ENCODE data around the gene HEPN1. TPM values are rescaled to one million over a fixed set of nuclear protein-coding genes. Genes with fewer than 3 reads are reported as not detected.

Gene HEPN1
- total RNA-seq, 1 experiment from 2014 or later: not detected

DNA sequence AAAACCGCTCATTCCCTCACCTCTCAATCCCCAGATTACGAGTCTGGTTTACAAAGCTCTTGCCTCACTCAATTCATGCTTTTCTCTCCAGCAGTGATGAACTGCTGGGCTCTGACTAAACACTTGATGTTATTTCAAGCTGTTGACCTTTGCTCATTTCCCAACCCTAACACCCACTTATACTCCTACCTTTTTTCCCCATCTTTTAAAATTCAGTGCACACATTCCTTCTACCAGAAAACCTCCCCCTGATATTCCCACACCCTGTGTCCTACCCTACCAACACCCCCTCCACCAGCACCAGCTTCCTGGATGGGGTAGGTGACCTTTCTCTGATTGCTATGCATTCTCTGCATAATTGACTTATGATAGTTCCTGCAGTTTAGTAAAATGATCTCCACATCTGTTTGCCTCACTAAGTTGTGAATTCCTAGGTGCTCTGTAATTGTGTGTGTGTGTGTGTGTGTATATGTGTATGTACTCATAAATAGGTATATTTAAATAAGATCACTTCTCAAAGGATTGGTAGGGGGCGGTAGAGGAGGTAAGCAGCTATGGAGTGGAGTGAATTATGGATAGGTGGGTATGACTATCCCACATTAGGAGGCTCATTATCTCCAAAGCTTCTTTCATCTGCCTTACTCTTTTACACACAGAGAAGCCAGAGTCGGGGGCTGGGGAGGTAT, 16.0 kb downstream of the HEPN1 start:
- Histone ChIP-seq H3K4me3 (ENCODE audit: low read depth in 2 of 2, low read length in 2 of 2) (no peak overlapping the region), H3K27ac (ENCODE audit: low read length) (no peak overlapping the region), H3K36me3 (ENCODE audit: control insufficient read depth, insufficient read depth, low read length) (no peaks in the 10 kb centered on the region), H3K27me3 (ENCODE audit: control insufficient read depth, insufficient read depth, low read length) (peaks cover 23% of the 10 kb centered on the region), H3K9me3 (ENCODE audit: control insufficient read depth, insufficient read depth, low read depth, low read length) (no peaks in the 10 kb centered on the region), H3K4me1 (ENCODE audit: control insufficient read depth, insufficient read depth, low read length) (no peaks in the 10 kb centered on the region)
- no peak for ATAC-seq
- in situ Hi-C loops (cut with HindIII; ENCODE audit: low pct_unique_long_range_greater_than_20kb, low sequenced_read_pairs) (no loop called here), intact Hi-C loops (cut with micrococcal nuclease; ENCODE audit: unreplicated experiment) (no loop called here)
- TF ChIP-seq, protein P1, sequence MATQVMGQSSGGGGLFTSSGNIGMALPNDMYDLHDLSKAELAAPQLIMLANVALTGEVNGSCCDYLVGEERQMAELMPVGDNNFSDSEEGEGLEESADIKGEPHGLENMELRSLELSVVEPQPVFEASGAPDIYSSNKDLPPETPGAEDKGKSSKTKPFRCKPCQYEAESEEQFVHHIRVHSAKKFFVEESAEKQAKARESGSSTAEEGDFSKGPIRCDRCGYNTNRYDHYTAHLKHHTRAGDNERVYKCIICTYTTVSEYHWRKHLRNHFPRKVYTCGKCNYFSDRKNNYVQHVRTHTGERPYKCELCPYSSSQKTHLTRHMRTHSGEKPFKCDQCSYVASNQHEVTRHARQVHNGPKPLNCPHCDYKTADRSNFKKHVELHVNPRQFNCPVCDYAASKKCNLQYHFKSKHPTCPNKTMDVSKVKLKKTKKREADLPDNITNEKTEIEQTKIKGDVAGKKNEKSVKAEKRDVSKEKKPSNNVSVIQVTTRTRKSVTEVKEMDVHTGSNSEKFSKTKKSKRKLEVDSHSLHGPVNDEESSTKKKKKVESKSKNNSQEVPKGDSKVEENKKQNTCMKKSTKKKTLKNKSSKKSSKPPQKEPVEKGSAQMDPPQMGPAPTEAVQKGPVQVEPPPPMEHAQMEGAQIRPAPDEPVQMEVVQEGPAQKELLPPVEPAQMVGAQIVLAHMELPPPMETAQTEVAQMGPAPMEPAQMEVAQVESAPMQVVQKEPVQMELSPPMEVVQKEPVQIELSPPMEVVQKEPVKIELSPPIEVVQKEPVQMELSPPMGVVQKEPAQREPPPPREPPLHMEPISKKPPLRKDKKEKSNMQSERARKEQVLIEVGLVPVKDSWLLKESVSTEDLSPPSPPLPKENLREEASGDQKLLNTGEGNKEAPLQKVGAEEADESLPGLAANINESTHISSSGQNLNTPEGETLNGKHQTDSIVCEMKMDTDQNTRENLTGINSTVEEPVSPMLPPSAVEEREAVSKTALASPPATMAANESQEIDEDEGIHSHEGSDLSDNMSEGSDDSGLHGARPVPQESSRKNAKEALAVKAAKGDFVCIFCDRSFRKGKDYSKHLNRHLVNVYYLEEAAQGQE (IDR thresholded peaks at IDR 0.05; ENCODE audit: insufficient read depth in 1 of 2, low read depth in 2 of 2, low read length in 1 of 2): no peak
- TF ChIP-seq, protein P2, sequence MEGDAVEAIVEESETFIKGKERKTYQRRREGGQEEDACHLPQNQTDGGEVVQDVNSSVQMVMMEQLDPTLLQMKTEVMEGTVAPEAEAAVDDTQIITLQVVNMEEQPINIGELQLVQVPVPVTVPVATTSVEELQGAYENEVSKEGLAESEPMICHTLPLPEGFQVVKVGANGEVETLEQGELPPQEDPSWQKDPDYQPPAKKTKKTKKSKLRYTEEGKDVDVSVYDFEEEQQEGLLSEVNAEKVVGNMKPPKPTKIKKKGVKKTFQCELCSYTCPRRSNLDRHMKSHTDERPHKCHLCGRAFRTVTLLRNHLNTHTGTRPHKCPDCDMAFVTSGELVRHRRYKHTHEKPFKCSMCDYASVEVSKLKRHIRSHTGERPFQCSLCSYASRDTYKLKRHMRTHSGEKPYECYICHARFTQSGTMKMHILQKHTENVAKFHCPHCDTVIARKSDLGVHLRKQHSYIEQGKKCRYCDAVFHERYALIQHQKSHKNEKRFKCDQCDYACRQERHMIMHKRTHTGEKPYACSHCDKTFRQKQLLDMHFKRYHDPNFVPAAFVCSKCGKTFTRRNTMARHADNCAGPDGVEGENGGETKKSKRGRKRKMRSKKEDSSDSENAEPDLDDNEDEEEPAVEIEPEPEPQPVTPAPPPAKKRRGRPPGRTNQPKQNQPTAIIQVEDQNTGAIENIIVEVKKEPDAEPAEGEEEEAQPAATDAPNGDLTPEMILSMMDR (IDR thresholded peaks at IDR 0.05): no peak; the same call in 1 of the 2 replicates
- DNase-seq (ENCODE audit: low read depth, low spot score): no peak
- POLR2A ChIA-PET: no interaction called here
- CTCF ChIA-PET: no interaction called here
- BruUV-seq (replicated peaks): no TSS peak

DNA sequence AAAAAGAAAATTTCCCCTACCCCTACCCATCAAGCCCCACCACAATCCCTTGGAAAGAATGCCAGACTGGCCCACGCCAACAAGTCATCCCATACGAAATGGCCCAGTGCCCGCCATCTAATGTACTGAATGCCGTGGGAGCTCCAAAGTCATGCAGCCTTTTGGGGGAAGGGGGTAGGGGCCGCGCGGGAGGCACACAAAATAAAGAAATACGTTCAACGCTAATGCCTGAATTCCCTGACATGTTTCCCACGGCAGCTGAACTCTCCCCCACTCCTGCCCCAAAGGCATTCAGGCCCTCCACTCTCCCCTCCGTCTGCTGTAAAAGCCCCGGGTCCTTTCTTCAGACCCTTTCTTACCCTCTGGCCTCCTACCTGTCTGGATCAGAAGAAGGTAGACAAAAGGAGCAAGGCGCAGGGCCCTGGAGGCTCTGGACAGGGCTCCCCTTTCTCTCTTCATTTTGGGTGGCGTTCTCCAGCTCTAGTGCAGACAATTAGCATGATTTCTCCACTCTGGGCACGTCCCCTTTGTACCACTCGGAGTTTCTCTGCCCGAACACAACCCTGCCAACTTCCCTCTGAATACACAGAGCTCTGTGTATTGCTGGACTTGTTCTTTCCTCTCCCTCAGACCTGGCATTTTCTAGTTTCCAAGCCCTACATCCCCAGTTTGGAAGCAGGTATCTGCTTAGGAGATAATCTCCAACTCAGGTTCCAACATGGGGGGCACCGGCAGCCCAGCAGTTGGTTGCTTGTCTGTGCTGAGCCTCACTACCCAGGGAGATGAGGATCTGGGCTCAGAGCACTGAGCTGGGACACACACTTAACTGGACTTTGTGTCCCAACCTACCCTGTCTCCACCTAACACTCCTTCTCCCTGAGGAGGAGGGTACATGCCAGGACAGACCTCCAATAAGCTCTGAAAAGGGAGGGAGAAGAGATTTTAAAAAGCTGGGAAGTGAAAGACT, 16.8 kb downstream of the HEPN1 start, which contains the start of gene HEPACAM:
HEPACAM (minus strand) TSS at position 500 of the 967 bp plus-strand sequence; CDS start at position 459, 41 bp downstream.
- ChIA-PET POLR2A (no interaction called here), CTCF (no interaction called here)
- Histone ChIP-seq H3K9me3 (ENCODE audit: control insufficient read depth, insufficient read depth, low read depth, low read length) (no peaks in the 10 kb centered on the region), H3K4me1 (ENCODE audit: control insufficient read depth, insufficient read depth, low read length) (no peaks in the 10 kb centered on the region), H3K36me3 (ENCODE audit: control insufficient read depth, insufficient read depth, low read length) (no peaks in the 10 kb centered on the region), H3K27ac (ENCODE audit: low read length) (no peak within 1 kb of the TSS), H3K4me3 (ENCODE audit: low read depth in 2 of 2, low read length in 2 of 2) (no peak within 1 kb of the TSS), H3K27me3 (ENCODE audit: control insufficient read depth, insufficient read depth, low read length) (peaks cover 24% of the 10 kb centered on the region)
- intact Hi-C loops (cut with micrococcal nuclease; ENCODE audit: unreplicated experiment): no loop called here
- BruUV-seq (replicated peaks): no TSS peak
- in situ Hi-C loops (cut with HindIII; ENCODE audit: low pct_unique_long_range_greater_than_20kb, low sequenced_read_pairs): no loop called here
- no peak for ATAC-seq
- TF ChIP-seq POLR2AphosphoS5 (IDR thresholded peaks at IDR 0.05; ENCODE audit: low read depth, low read length) (no peak), SIN3A (IDR thresholded peaks at IDR 0.05; ENCODE audit: borderline replicate concordance, insufficient read depth, low read depth, low read length) (no peak), TCF7L2 (IDR thresholded peaks at IDR 0.05; ENCODE audit: low read depth, low read length) (no peak)
- TF ChIP-seq, protein P2 (IDR thresholded peaks at IDR 0.05): no peak
- TF ChIP-seq, protein P1 (IDR thresholded peaks at IDR 0.05; ENCODE audit: insufficient read depth in 1 of 2, low read depth in 2 of 2, low read length in 1 of 2): no peak
- no peak for DNase-seq (ENCODE audit: low read depth, low spot score)
